AG10803 (cell line): ENCODE data around the gene GJC2.
"Not testable (repeated sequence)": the region's sequence is repeated elsewhere in the genome, so short reads cannot be mapped to it uniquely, and the experiment has no call there.

Experiments used
- DNase-seq: peaks from one replicate; pipeline ENCODE4 v3.0.0; 2010; ENCODE audit warnings: low read depth
- H3K4me3 ChIP-seq: 2 replicates; pipeline ENCODE4 v1.5.1; 2011; ENCODE audit warnings: mild to moderate bottlenecking, low read length, control low read depth
- TF ChIP-seq, protein P1 (sequence below): conservative IDR thresholded peaks from 2 replicates; pipeline ENCODE4 v1.5.1; 2011; ENCODE audit warnings: mild to moderate bottlenecking, low read length, control low read depth, inconsistent platforms

The GJC2 gene

DNA sequence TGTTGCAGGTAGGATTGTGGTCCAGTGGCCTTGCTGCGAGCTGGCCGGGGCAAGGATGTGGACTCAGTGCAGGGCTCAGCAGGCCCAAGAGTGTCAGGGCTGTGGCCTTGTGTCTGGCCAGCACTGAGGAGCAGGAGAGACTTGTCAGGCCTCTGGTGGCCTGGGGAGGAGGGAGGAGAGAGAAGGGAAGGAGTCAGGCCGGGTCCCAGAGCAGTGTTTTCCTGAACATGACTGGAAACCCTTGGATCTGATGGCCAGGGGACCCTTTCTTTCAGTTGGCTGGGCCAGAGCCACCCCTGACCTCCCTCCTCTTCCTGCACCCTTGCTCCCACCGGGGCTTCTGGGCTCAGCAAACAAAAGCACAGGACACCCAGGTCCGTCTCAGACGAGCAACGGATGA lies 20.9 kb downstream of the GJC2 start:
- no peak for DNase-seq
- TF ChIP-seq, protein P1, sequence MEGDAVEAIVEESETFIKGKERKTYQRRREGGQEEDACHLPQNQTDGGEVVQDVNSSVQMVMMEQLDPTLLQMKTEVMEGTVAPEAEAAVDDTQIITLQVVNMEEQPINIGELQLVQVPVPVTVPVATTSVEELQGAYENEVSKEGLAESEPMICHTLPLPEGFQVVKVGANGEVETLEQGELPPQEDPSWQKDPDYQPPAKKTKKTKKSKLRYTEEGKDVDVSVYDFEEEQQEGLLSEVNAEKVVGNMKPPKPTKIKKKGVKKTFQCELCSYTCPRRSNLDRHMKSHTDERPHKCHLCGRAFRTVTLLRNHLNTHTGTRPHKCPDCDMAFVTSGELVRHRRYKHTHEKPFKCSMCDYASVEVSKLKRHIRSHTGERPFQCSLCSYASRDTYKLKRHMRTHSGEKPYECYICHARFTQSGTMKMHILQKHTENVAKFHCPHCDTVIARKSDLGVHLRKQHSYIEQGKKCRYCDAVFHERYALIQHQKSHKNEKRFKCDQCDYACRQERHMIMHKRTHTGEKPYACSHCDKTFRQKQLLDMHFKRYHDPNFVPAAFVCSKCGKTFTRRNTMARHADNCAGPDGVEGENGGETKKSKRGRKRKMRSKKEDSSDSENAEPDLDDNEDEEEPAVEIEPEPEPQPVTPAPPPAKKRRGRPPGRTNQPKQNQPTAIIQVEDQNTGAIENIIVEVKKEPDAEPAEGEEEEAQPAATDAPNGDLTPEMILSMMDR = no peak
- H3K4me3 ChIP-seq = no peak overlapping the region

DNA sequence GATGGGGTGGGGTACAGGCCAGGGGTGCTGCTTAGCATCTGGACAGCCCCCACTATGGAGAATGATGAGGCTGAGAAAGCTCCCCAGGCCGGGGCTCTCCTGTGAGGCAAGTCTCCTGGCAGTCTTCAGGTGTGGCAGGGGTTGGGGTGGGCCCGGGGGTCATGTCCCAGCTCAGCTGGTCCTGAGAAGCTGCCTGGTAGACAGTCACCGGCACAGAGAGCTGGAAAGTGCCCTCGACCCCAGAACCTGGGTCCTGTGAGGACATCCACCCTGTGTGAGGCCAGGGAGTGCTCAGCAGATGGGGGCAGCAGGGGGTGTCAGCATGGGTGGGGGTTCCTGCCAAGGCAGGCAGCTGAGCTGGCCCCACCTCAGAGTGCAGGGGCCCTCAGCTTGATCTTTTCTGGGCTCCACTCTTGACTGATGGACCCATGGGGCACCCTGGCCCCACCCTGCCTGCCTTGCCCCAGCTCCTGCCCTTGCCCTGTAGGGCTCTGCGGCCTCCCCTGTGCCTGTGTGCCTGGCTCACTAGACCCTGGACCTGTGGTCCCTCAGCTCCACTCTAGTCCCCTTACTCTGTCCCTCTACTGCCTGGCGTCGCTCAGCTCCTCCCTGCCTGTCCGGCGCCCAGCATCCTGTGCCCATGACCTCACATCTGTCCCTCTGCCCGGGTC lies 21.6 kb downstream of the GJC2 start:
- no peak overlapping the region for H3K4me3 ChIP-seq
- no peak for DNase-seq
- TF ChIP-seq, protein P1 = no peak

DNA sequence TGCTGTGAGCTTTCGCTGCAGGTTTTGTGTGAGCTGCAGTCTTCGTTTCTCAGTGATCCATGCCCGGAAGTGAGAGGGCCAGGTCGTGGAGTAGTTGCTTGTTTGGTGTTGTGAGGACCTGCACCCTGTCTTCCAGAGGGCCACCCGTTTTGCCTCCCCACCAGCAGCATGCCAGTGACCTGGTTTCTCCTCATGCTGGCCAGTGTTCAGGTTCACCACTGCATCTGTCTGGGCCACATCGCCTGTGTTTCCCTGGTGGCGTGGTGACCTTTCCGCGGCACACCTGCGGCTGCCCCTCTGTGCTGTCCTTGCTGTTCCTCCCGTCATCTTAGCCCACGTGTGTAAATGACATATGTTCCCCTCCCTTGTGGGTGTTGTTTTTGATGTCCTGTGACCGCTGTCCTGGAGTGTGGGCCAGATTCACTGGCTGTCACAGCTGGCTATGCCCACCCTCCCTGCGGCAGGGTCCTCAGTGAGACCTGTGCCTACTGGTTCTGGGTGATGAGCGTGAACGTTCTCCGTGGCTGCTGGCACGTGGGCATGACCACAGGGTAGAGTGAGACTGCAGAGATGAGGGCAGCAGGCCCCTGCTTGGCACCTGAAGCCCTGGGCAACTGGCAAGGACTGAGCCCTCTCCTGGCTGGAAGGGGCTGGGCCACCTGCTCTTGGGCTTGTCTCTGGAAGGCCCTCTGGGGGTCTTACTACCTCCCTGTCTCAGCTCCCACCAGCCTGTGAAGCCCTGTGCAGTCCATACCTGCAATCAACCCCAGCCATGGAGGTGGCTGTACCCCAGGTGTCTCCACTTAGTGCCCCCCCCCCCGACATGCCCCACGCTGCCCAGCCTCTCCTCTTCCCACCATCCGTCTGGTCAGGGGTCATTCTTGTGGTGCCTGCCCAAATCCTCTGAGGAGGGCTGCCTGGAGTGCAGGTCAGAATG lies 23.1 kb downstream of the GJC2 start:
- no peak overlapping the region for H3K4me3 ChIP-seq
- DNase-seq = no peak
- TF ChIP-seq, protein P1 = no peak

DNA sequence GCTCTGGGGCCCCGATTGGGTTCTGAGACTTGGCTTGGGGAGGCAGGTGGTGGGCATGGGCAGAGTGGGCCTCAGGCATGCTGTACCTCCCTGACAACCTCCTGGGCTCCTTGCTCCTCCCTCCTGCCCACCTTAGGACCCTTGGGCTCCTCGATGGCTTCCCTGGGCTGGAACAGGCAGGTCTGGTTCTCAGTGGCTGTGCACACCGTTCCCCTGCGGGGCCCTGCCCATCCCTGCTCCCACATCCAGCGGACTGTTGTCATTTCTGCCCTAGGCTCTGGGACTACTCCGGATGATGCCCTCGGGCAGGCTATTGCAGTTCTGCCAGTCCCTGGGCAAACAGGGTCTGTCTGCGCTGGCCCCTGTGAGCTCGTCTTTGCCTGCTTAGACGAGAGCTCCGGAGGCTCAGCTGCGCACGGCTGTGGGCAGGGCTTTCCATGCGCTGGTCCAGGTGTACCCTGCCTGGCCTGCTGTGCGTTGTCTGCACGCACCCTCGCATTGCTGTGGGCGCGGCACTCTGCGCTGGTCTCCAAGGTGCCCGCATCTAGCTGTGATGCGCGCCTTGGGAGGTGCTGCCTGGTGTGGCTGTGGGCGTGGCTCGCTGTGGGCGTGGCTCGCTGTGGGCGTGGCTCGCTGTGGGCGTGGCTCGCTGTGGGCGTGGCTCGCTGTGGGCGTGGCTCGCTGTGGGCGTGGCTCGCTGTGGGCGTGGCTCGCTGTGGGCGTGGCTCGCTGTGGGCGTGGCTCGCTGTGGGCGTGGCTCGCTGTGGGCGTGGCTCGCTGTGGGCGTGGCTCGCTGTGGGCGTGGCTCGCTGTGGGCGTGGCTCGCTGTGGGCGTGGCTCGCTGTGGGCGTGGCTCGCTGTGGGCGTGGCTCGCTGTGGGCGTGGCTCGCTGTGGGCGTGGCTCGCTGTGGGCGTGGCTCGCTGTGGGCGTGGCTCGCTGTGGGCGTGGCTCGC lies 24.1 kb downstream of the GJC2 start:
- not testable (repeated sequence) for H3K4me3 ChIP-seq, DNase-seq

DNA sequence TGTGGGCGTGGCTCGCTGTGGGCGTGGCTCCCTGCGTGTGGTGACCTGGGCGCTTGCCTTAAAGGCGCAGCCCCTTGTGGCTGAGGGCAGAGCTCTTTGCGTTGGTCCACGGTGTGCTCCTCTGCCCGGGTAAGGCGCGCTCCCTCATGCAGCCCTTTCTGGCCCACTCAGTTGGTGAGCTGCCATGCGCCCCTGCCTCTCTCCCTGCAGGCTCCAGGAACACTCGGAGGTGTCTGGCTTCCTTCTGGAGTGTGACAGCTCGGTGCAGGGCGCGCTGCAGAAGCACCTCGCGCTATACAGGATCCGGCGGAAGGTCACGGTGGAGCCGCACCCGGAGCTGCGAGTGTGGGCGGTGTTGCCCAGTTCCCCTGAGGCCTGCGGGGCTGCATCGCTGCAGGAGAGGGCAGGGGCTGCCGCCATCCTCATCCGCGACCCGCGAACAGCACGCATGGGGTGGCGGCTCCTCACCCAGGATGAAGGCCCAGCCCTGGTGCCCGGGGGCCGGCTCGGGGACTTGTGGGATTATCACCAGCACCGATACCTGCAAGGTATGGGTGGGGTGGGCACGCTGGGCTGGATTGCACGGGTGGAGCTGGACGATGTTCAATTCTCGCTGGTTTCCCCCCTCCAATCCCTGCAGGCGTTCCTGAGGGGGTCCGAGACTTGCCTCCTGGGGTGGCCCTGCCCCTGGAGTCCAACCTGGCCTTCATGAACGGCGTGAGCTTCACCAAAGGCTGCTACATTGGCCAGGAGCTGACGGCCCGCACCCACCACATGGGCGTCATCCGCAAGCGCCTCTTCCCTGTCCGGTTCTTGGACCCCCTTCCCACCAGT lies 25.0 kb downstream of the GJC2 start:
- no peak for DNase-seq
- no peak overlapping the region for H3K4me3 ChIP-seq
- TF ChIP-seq, protein P1 = no peak

DNA sequence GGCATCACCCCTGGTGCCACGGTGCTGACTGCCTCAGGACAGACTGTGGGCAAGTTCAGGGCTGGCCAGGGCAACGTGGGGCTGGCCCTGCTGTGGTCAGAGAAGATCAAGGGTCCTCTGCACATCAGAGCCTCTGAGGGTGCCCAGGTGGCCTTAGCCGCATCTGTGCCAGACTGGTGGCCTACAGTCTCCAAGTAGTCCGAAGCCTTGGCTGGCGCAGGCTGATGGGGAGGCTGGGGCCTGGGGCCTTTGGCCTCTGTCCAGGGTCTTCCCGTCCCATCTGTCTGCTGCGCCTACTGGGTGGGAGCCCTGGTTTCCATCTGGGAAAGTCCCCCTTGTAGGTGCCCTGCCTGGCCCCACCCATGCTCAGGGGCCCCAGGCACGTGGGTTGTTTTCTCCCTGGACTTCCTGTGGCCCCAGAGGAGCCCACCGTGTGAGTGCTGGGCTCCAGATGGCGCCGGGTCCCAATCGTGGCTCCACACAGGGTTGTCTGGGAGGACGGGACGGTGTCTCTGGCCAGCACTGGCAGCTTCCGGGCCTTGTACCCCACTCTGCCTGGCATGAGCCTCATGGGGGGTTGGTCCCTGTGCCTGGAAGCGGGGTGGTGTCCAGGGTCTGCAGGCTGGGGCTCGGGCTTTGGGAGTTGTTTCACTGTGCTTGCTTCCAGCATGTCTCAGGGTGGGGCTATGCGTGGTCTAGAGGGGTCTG lies 25.7 kb downstream of the GJC2 start:
- TF ChIP-seq, protein P1 = no peak
- no peak for DNase-seq
- no peak overlapping the region for H3K4me3 ChIP-seq
